ENCODE data around the gene IQCB1.
"Not testable (repeated sequence)": the region's sequence is repeated elsewhere in the genome, so short reads cannot be mapped to it uniquely, and the experiment has no call there.

- TF ChIP-seq CTCF, POLR2A (IDR thresholded peaks at IDR 0.05): not testable (repeated sequence)
Observed at GRCh38 chr3:121857778-121858177, 22.9 kb upstream of the IQCB1 start.
